Activated CD4-positive, alpha-beta memory T cell treated with anti-CD3 and anti-CD28 coated beads for 36 hours (primary cell): ENCODE measurements around the gene STON1. TPM values are rescaled to one million over a fixed set of nuclear protein-coding genes. Genes with fewer than 3 reads are reported as not detected.

Source experiments
- CTCF ChIA-PET: fragments of 350-600 bp; sonication (Branson Sonifier 250); formaldehyde crosslinking; loops from one replicate; lab custom pipeline; 2021; ENCODE audit warnings: antibody characterized with exemption, inconsistent platforms; lab: Charles Lee
- POLR2A ChIA-PET: fragments of 350-600 bp; sonication (Branson Sonifier 250); formaldehyde crosslinking; loops from one replicate; lab custom pipeline; 2021; ENCODE audit warnings: antibody characterized with exemption; lab: Charles Lee
- DNase-seq: peaks from one replicate; pipeline ENCODE4 v3.0.0-alpha.2; 2020
- H3K27ac Mint-ChIP-seq: one replicate; pipeline ENCODE4 v1.8.0; 2021; ENCODE audit warnings: mixed read lengths
- H3K27me3 Mint-ChIP-seq: one replicate; pipeline ENCODE4 v1.8.0; 2021; ENCODE audit warnings: mixed read lengths
- H3K36me3 Mint-ChIP-seq: one replicate; pipeline ENCODE4 v1.8.0; 2021; ENCODE audit warnings: mixed read lengths
- H3K4me1 Mint-ChIP-seq: one replicate; pipeline ENCODE4 v1.8.0; 2021; ENCODE audit warnings: low read depth, mixed read lengths
- H3K4me3 Mint-ChIP-seq: one replicate; pipeline ENCODE4 v1.8.0; 2021; ENCODE audit warnings: mild to moderate bottlenecking, mixed read lengths
- H3K9me3 Mint-ChIP-seq: one replicate; pipeline ENCODE4 v1.8.0; 2021; ENCODE audit warnings: mixed read lengths
- intact Hi-C: fragments of 100-400 bp; cut with micrococcal nuclease; formaldehyde crosslinking; loops from one replicate; pipeline ENCODE4 v1.15.1; 2023
- total RNA-seq, 2 experiments: library from RNA; stranded (reverse); gene quantifications; one replicate each; pipeline ENCODE4 v1.2.3, GENCODE V29; 2021

The STON1 gene
- total RNA-seq, 2 experiments from 2014 or later, result 1.2 TPM

DNA sequence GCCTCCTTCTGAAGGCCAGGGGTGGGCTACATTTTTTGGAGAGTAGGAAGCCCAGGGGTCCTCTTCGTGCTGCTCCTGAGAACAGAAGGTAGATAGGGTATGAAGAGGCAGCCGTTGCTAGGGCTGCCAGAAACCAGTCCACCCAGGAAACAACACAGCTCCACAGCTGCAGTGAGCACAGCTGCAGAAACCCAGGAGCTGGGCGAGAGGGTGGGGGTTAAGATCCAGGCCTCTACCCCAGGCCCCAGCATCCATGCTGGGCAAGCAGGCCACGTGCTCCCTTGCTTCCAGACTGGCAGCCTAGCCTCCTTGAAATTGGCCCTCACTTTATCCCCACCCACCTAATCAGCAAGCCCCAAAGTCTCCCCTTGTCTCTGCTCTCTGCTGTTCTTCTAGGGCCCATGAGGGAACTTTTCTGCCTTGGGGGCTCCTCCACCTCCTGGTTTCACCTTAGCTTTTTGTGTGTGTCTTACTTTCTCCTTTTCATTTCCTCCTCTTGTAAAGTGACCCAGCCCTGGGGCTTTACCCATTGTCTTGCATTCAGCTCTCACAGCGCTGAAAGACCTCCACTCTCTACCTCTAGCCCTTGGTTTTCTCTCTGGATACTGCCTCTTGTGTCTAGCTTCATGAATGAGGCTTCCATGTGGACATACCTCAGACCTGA, 30.7 kb downstream of the STON1 start:
- Mint-ChIP-seq H3K9me3 (no peaks in the 10 kb centered on the region), H3K4me1 (no peaks in the 10 kb centered on the region), H3K4me3 (no peak overlapping the region), H3K27ac (no peak overlapping the region), H3K36me3 (no peaks in the 10 kb centered on the region), H3K27me3 (no peaks in the 10 kb centered on the region)
- DNase-seq, result no peak
- intact Hi-C loops, result no loop called here
- ChIA-PET CTCF (no interaction called here), POLR2A (no interaction called here)

DNA sequence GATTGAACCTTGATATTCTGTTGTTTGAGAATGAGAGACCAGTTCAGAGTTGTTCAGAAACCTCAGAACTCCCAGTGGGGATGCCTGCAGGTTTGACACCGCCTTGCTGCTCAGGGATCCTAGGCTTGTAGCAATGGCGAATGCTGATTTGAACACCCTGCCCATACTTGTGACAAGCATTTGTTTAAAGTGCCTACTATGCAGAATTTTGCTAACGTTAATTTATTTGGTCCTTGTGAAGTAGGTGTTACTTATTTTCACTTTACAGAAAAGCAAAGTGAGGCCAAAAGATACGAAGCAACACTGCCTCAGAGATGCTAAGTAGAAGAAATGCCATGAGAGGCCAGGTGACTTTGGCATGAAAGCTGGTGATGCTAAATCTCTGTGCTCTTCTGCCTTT, 32.3 kb downstream of the STON1 start:
- DNase-seq, result no peak
- Mint-ChIP-seq H3K4me1 (no peaks in the 10 kb centered on the region), H3K9me3 (no peaks in the 10 kb centered on the region), H3K27ac (no peak overlapping the region), H3K27me3 (no peaks in the 10 kb centered on the region), H3K4me3 (no peak overlapping the region), H3K36me3 (no peaks in the 10 kb centered on the region)
- ChIA-PET POLR2A (no interaction called here), CTCF (no interaction called here)
- intact Hi-C loops, result no loop called here

DNA sequence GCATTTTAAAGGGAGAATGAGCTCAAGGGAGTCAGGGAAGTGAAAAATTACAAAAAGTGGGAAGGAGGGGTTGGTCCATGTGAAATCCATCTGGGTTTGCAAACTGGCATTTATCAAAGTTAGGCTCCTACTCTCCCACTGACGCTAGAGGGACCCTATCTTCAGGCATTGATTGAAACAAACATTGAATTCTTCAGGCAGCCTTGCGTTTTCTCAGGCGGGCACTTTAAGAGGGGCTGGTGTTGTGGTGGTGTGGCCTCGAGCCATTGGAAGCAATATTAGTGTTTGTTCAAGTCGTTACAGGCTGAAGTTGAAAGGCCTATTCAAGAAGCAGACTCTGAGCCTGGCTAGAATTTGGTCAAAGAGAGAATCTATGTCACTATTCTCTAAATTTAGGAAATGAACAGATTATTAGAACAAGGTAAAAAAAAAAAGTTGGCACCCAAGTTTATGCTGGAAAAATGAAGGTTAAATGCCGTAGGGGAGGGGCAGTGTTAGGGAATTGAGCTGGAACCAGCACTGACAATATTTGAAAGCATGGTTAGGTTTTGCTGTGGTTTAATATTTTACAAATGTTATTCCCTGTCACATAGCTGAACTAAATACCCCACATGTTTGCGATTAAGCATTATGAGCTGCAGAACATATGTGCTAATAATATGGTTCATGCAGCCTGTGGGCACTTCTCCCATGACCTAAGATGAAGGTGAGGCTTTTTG, 36.8 kb downstream of the STON1 start:
- Mint-ChIP-seq H3K4me1 (peaks cover 4% of the 10 kb centered on the region), H3K36me3 (no peaks in the 10 kb centered on the region), H3K9me3 (no peaks in the 10 kb centered on the region), H3K4me3 (no peak overlapping the region), H3K27ac (no peak overlapping the region), H3K27me3 (no peaks in the 10 kb centered on the region)
- CTCF ChIA-PET, result interaction anchor here (0.7 kb wide), 1 partner anchor 1997 kb away, joined by 8 read pairs; no protein-coding TSS in a partner anchor
- POLR2A ChIA-PET, result no interaction called here
- intact Hi-C loops, result no loop called here
- DNase-seq, result no peak

DNA sequence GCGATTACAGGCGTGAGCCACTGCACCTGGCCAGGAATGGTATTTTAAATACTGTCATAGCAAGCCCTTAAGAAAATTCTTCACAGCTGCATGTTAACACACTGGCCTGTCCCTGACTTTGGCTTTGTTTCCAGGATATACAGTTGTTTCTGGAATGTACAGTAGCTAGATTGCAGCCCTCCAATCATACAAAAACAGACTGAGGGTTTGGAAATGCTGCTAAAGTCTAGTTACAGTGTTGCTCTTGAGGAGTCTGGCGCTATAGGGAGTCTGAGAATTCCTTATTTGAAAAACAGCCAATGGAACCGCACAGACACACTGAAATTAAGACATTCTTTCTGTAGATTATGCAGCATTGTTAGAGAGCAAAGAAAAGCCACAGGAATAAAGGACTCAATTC, 37.7 kb downstream of the STON1 start:
- POLR2A ChIA-PET, result no interaction called here
- Mint-ChIP-seq H3K27ac (no peak overlapping the region), H3K36me3 (no peaks in the 10 kb centered on the region)

DNA sequence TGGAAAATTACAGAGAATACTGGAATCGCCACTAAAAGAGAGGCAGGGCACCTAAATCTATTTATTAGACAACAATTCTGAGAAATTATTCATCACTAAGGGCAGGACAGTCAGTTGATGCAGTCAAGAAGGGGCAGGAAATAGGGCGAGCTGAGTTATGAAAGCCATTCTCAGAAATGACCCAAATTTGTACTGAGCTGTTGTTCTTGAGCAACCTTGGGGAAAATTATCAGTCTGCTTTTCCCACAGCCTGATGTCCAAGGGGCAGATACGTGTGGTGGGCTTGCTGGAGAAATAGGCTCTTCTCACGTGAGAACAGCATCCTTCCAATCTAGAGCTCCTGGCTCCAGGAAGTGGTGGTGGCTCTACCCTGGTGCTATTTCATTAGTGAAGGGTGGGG, 38.6 kb downstream of the STON1 start:
- ChIA-PET POLR2A (no interaction called here), CTCF (no interaction called here)
- Mint-ChIP-seq H3K27me3 (no peaks in the 10 kb centered on the region), H3K4me3 (no peak overlapping the region), H3K27ac (no peak overlapping the region), H3K9me3 (no peaks in the 10 kb centered on the region), H3K4me1 (peaks cover 4% of the 10 kb centered on the region), H3K36me3 (no peaks in the 10 kb centered on the region)
- DNase-seq, result no peak
- intact Hi-C loops, result no loop called here

More for the DNA sequence above, 37.7 kb downstream of the STON1 start:
- no peak for DNase-seq
- CTCF ChIA-PET, result no interaction called here
- no peaks in the 10 kb centered on the region for H3K9me3 Mint-ChIP-seq
- no peak overlapping the region for H3K4me3 Mint-ChIP-seq
- H3K27me3 Mint-ChIP-seq, result no peaks in the 10 kb centered on the region
- intact Hi-C loops, result no loop called here
- H3K4me1 Mint-ChIP-seq, result peaks cover 4% of the 10 kb centered on the region

DNA sequence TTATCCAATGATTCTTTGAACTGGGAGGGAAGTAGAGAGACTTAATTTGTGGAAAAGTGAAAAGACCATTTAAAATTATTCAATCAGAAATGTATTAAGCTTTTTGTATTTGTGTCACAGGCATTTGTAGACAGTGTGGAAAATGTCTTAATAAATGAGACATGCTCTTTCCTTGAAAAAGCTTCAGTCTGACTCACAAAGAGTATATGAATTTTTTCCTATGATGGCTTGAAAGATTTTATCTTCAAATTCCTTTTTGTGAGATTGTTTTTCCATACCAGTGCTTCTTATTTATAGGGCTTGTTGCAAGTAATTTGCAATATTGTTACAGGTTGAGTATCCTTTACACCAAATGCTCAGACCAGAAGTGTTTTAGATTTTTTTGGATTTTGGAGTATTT, 39.5 kb downstream of the STON1 start:
- no peaks in the 10 kb centered on the region for H3K9me3 Mint-ChIP-seq
- no peak for DNase-seq
- intact Hi-C loops, result no loop called here
- no peaks in the 10 kb centered on the region for H3K36me3 Mint-ChIP-seq
- ChIA-PET CTCF (no interaction called here), POLR2A (no interaction called here)
- H3K27me3 Mint-ChIP-seq, result no peaks in the 10 kb centered on the region
- peaks cover 5% of the 10 kb centered on the region for H3K4me1 Mint-ChIP-seq
- no peak overlapping the region for H3K4me3 Mint-ChIP-seq
- no peak overlapping the region for H3K27ac Mint-ChIP-seq

DNA sequence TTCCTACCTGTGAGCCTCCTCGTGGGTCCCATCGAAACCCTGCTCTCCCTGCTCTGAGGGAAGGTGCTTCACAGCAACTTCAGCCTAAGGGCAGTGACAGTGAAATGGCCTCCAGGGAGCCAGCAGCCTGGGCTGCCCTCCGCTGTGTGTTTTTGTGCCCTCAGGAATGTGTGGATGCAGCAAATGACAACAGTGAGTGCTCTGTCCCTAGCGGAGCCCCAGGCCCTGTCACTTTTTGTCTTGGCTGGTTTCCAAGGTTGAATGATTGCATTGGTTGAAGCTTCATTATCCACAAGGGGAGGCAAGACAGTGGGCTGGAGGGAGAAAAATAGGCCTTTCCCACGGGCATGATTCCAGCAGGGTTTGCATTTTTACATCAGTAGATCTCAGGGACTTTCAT, 42.9 kb downstream of the STON1 start:
- no peak overlapping the region for H3K4me3 Mint-ChIP-seq
- no peak for DNase-seq
- intact Hi-C loops, result no loop called here
- peaks cover 13% of the 10 kb centered on the region for H3K4me1 Mint-ChIP-seq
- no peaks in the 10 kb centered on the region for H3K9me3 Mint-ChIP-seq
- no peaks in the 10 kb centered on the region for H3K36me3 Mint-ChIP-seq
- H3K27ac Mint-ChIP-seq, result no peak overlapping the region
- H3K27me3 Mint-ChIP-seq, result no peaks in the 10 kb centered on the region
- ChIA-PET CTCF (no interaction called here), POLR2A (no interaction called here)

DNA sequence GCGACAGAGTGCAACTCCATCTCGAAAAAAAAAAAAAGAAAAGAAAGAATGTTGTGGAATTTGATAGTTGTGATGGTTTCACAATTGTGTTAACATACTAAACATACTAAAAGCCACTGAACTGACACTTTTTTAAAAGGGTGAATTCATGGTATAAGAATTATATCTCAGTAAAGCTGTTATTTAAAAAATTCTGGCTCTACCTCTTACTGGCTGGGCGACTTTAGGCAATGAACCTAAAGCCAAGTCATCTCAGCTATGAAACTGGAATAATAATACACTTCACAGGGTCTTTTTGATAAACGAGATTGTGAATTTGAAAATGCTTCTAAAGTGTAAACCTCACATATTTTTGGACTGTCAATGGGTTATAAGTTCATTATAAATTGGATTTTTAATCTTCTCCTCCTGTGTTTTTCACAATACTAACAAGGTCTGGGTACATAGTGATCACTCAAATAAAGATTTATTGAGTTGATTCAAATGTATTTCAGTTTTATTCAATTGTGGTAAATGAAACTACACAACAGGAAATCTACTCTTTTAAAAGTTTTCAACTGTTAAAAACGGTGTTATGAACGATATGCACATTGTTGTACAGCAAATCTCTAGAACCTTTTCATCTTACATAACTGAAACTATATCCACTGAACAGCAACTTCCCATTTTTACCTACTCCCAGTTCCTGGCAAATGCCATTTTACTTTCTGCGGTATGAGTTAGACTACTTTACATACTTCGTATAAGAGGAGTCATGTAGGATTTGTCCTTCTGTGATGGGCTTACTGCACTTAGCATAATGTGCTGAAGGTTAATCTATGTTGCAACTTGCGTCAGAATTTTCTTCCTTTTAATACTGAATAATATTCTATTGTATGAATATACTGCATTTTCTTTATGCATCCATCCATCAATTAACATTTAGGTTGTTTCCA, 44.7 kb downstream of the STON1 start:
- intact Hi-C loops, result no loop called here
- peaks cover 9% of the 10 kb centered on the region for H3K4me1 Mint-ChIP-seq
- no peak overlapping the region for H3K27ac Mint-ChIP-seq
- no peaks in the 10 kb centered on the region for H3K27me3 Mint-ChIP-seq
- H3K36me3 Mint-ChIP-seq, result no peaks in the 10 kb centered on the region
- H3K4me3 Mint-ChIP-seq, result no peak overlapping the region
- ChIA-PET CTCF (no interaction called here), POLR2A (no interaction called here)
- DNase-seq, result no peak
- no peaks in the 10 kb centered on the region for H3K9me3 Mint-ChIP-seq

DNA sequence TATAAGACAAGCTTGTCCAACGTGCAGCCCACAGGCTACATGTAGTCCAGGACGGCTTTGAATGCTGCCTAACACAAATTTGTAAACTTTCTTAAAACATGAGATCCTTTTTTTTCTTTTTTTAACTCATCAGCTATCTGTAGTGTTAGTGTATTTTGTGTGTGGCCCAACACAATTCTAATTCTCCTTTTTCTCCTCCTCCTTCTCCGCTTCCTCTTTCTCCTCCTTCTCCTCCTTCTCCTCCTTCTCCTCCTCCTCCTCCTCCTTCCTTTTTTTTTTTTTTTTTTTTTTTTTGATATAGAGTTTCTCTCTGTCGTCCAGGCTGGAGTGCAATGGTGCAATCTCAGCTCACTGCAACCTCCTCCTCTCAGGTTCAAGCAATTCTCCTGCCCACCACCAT, 48.4 kb downstream of the STON1 start:
- Mint-ChIP-seq H3K36me3 (peaks cover 10% of the 10 kb centered on the region), H3K9me3 (no peaks in the 10 kb centered on the region), H3K4me1 (peaks cover 9% of the 10 kb centered on the region), H3K4me3 (no peak overlapping the region), H3K27ac (no peak overlapping the region), H3K27me3 (no peaks in the 10 kb centered on the region)
- intact Hi-C loops, result no loop called here
- CTCF ChIA-PET, result no interaction called here
- no peak for DNase-seq
- POLR2A ChIA-PET, result no interaction called here

DNA sequence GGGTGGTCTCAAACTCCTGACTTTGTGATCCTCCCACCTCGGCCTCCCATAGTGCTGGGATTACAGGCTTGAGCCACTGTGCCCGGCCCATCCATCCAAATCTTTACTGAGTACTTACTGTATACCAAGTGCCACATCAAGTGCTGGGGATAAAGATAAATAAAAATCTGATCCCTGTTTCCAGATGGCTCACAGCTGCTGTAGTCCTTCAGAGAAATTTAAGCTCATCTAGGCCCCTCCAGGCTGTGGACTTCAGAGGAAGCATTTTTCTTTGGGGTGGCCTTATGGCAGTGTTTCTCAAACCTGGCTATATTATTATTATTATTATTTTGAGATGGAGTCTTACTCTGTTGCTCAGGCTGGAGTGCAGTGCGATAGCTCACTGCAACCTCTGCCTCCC, 54.0 kb downstream of the STON1 start:
- ChIA-PET CTCF (no interaction called here), POLR2A (no interaction called here)
- Mint-ChIP-seq H3K4me3 (no peak overlapping the region), H3K9me3 (no peaks in the 10 kb centered on the region), H3K27ac (no peak overlapping the region), H3K27me3 (no peaks in the 10 kb centered on the region), H3K36me3 (peaks cover 10% of the 10 kb centered on the region), H3K4me1 (no peaks in the 10 kb centered on the region)
- intact Hi-C loops, result no loop called here
- DNase-seq, result no peak

DNA sequence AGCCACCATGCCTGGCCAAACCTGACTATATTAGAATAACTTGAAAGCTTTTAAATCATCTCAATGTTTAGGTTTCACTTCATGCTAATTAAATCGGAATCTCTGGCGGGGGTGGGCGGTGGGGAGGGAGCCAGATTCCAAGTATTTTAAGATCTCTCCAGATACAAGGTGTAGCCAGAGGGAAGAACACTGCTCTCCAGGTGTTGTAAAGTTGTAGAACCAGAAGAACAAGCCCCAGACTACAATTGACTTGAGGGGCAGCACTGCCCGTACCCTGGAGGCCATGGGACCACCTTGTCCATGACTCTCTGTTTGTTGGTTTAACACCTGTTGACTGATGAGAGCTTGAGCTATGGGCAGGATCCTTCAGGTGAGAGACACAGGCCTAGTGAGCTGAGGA, 54.6 kb downstream of the STON1 start:
- no peaks in the 10 kb centered on the region for H3K4me1 Mint-ChIP-seq
- peaks cover 10% of the 10 kb centered on the region for H3K36me3 Mint-ChIP-seq
- ChIA-PET POLR2A (no interaction called here), CTCF (no interaction called here)
- intact Hi-C loops, result no loop called here
- H3K4me3 Mint-ChIP-seq, result no peak overlapping the region
- H3K27me3 Mint-ChIP-seq, result no peaks in the 10 kb centered on the region
- no peaks in the 10 kb centered on the region for H3K9me3 Mint-ChIP-seq
- H3K27ac Mint-ChIP-seq, result no peak overlapping the region
- no peak for DNase-seq

DNA sequence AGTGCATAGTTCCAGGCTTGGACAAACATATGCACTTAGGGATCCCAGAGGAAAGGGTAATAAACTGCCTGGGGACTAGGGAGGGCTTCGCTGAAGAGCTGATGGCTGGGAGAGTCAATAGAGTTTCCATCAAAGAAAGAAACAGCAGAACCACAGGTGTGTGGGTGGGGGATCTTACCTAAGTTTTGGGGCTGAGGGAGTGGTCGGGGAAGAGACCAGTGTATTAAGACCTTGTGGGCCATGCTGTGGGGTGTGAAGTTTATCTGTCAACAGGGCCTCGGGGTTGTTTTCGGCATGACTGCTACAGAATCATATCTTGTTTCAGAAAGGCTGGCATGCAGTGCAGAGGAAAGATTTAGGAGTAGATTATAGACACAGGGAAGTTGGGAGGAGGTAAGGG, 56.5 kb downstream of the STON1 start:
- Mint-ChIP-seq H3K27ac (no peak overlapping the region), H3K9me3 (no peaks in the 10 kb centered on the region), H3K4me1 (no peaks in the 10 kb centered on the region), H3K36me3 (peaks cover 2% of the 10 kb centered on the region), H3K27me3 (no peaks in the 10 kb centered on the region), H3K4me3 (no peak overlapping the region)
- no peak for DNase-seq
- ChIA-PET CTCF (no interaction called here), POLR2A (no interaction called here)
- intact Hi-C loops, result no loop called here
